IMR-90 (cell line): ENCODE measurements around the gene NOX1. TPM values are rescaled to one million over a fixed set of nuclear protein-coding genes. Genes with fewer than 3 reads are reported as not detected.

Experiments used
- ATAC-seq: fragments of 200-7000 bp; cut with Tn5 transposase; 2 replicates; pipeline ENCODE4 v1.9.1; 2020; ENCODE audit warnings: low read depth, mild to moderate bottlenecking, moderate library complexity
- BruUV-seq: library from RNA; stranded (reverse); fragments of 400-500 nt; replicated peaks from 2 replicates; lab custom pipeline; 2021; lab: Mats Ljungman, UMichigan
- CTCF ChIA-PET: fragments of 300-600 bp; formaldehyde crosslinking; extraction: SDS; loops from one replicate; lab custom pipeline; 2021; ENCODE audit warnings: antibody characterized with exemption; lab: Yijun Ruan, JAX
- POLR2A ChIA-PET: fragments of 300-600 bp; sonication (Branson Sonifier 250); formaldehyde crosslinking; loops from one replicate; lab custom pipeline; 2022; ENCODE audit warnings: antibody characterized with exemption; ENCODE audit not compliant: unreplicated experiment; lab: Charles Lee
- DNase-seq: peaks from one replicate; pipeline ENCODE4 v3.0.0; 2013
- H2AFZ ChIP-seq: replicated peaks from 2 replicates; pipeline ENCODE3; 2013; ENCODE audit warnings: low read length, mild to moderate bottlenecking; ENCODE audit not compliant: poor library complexity
- H2AK5ac ChIP-seq: 2 replicates; pipeline ENCODE4 v1.6.1; 2013; ENCODE audit warnings: low read depth, low read length, inconsistent platforms
- H2AK9ac ChIP-seq: replicated peaks from 2 replicates; pipeline ENCODE3; 2013; ENCODE audit warnings: mild to moderate bottlenecking, low read depth, low read length, moderate library complexity; ENCODE audit not compliant: poor library complexity
- H2BK120ac ChIP-seq: 2 replicates; pipeline ENCODE4 v1.6.1; 2013; ENCODE audit warnings: low read depth, low read length, inconsistent platforms
- H2BK15ac ChIP-seq: 3 replicates; pipeline ENCODE4 v1.6.1; 2013; ENCODE audit warnings: low read depth, low read length, inconsistent platforms
- H2BK20ac ChIP-seq: 2 replicates; pipeline ENCODE4 v1.6.1; 2013; ENCODE audit warnings: low read depth, mild to moderate bottlenecking, inconsistent platforms, low read length, moderate library complexity
- H2BK5ac ChIP-seq: 2 replicates; pipeline ENCODE4 v1.6.1; 2013; ENCODE audit warnings: mild to moderate bottlenecking, low read depth, low read length, inconsistent platforms; ENCODE audit not compliant: poor library complexity, severe bottlenecking
- H3K14ac ChIP-seq: replicated peaks from 2 replicates; pipeline ENCODE4 v1.6.1; 2013; ENCODE audit warnings: low read depth, low read length, inconsistent platforms
- H3K18ac ChIP-seq: 2 replicates; pipeline ENCODE4 v1.6.1; 2013; ENCODE audit warnings: low read depth, low read length, control low read depth
- H3K23ac ChIP-seq: 2 replicates; pipeline ENCODE4 v1.6.1; 2013; ENCODE audit warnings: low read depth, low read length, inconsistent platforms
- H3K27ac ChIP-seq: 2 replicates; pipeline ENCODE4 v1.5.1; 2013; ENCODE audit warnings: mild to moderate bottlenecking, control low read depth, low read length; ENCODE audit not compliant: insufficient read depth
- H3K27me3 ChIP-seq: 2 replicates; pipeline ENCODE4 v1.6.1; 2013; ENCODE audit warnings: low read length; ENCODE audit not compliant: control insufficient read depth, insufficient read depth
- H3K36me3 ChIP-seq: 2 replicates; pipeline ENCODE4 v1.6.1; 2013; ENCODE audit warnings: low read length, mixed read lengths; ENCODE audit not compliant: control insufficient read depth, insufficient read depth
- H3K4ac ChIP-seq: 2 replicates; pipeline ENCODE4 v1.6.1; 2013; ENCODE audit warnings: low read depth, low read length, inconsistent platforms
- H3K4me1 ChIP-seq: 2 replicates; pipeline ENCODE4 v1.6.1; 2013; ENCODE audit warnings: low read length, mixed read lengths; ENCODE audit not compliant: control insufficient read depth, insufficient read depth
- H3K4me2 ChIP-seq: 2 replicates; pipeline ENCODE4 v1.6.1; 2013; ENCODE audit warnings: low read depth, mild to moderate bottlenecking, control low read depth, low read length, moderate library complexity
- H3K4me3 ChIP-seq: 2 replicates; pipeline ENCODE4 v1.5.1; 2013; ENCODE audit warnings: low read depth, mild to moderate bottlenecking, control low read depth, low read length, moderate library complexity; ENCODE audit not compliant: insufficient read depth
- H3K56ac ChIP-seq: 2 replicates; pipeline ENCODE4 v1.6.1; 2013; ENCODE audit warnings: low read length, inconsistent platforms; ENCODE audit not compliant: insufficient read depth; ENCODE audit errors: extremely low read depth
- H3K79me1 ChIP-seq, 2 experiments: 2 replicates each; pipeline ENCODE4 v1.6.1; 2013; ENCODE audit warnings: low read length in 2 of 2, inconsistent platforms in 1 of 2, low read depth in 1 of 2
- H3K9ac ChIP-seq: 2 replicates; pipeline ENCODE4 v1.6.1; 2013; ENCODE audit warnings: low read depth, low read length, control low read depth
- H3K9me1 ChIP-seq: 2 replicates; pipeline ENCODE4 v1.6.1; 2013; ENCODE audit warnings: low read length, inconsistent platforms; ENCODE audit not compliant: insufficient read depth
- H3K9me3 ChIP-seq: 2 replicates; pipeline ENCODE4 v1.6.1; 2013; ENCODE audit warnings: low read length; ENCODE audit not compliant: control insufficient read depth, insufficient read depth
- H4K20me1 ChIP-seq: 2 replicates; pipeline ENCODE4 v1.6.1; 2013; ENCODE audit warnings: low read length, inconsistent platforms; ENCODE audit not compliant: insufficient read depth
- H4K5ac ChIP-seq: 2 replicates; pipeline ENCODE4 v1.6.1; 2013; ENCODE audit warnings: mild to moderate bottlenecking, low read depth, low read length, control low read depth
- H4K8ac ChIP-seq, 2 experiments: 2 replicates each; pipeline ENCODE4 v1.6.1; 2013; ENCODE audit warnings: low read depth in 2 of 2, low read length in 2 of 2, control low read depth in 1 of 2, inconsistent platforms in 1 of 2
- H4K91ac ChIP-seq: 2 replicates; pipeline ENCODE4 v1.6.1; 2013; ENCODE audit warnings: low read depth, low read length, inconsistent platforms; ENCODE audit not compliant: insufficient read depth
- BHLHE40 ChIP-seq: fragments of 150-350 bp; IDR thresholded peaks from 2 replicates; pipeline ENCODE4 v1.6.1; 2016; ENCODE audit warnings: mild to moderate bottlenecking, low read depth, low read length
- CHD1 ChIP-seq: IDR thresholded peaks from 2 replicates; pipeline ENCODE4 v1.6.1; 2012; ENCODE audit warnings: low read depth, low read length, improper control_type of control experiment
- MAZ ChIP-seq: IDR thresholded peaks from 2 replicates; pipeline ENCODE4 v1.6.1; 2012; ENCODE audit warnings: low read depth, mild to moderate bottlenecking, low read length, improper control_type of control experiment, moderate library complexity, borderline replicate concordance
- MXI1 ChIP-seq: IDR thresholded peaks from 2 replicates; pipeline ENCODE4 v1.6.1; 2012; ENCODE audit warnings: low read depth, mild to moderate bottlenecking, low read length, moderate library complexity, borderline replicate concordance
- RAD21 ChIP-seq: IDR thresholded peaks from 2 replicates; pipeline ENCODE4 v1.6.1; 2012; ENCODE audit warnings: low read length, improper control_type of control experiment
- RCOR1 ChIP-seq: IDR thresholded peaks from 2 replicates; pipeline ENCODE4 v1.6.1; 2012; ENCODE audit warnings: mild to moderate bottlenecking, low read length, improper control_type of control experiment; ENCODE audit not compliant: insufficient replicate concordance
- SMC3 ChIP-seq: fragments of 150-350 bp; IDR thresholded peaks from 2 replicates; pipeline ENCODE4 v1.6.1; 2016; ENCODE audit warnings: low read depth, mild to moderate bottlenecking, antibody characterized with exemption, low read length, moderate library complexity
- WGBS, 2 experiments: methylation state at CpG; one replicate each; pipeline versions ENCODE4 v1.1.5 to v1.1.7; 2013; ENCODE audit warnings: missing lambda C conversion rate in 2 of 2; ENCODE audit not compliant: insufficient read length in 1 of 2; ENCODE audit errors: extremely low coverage in 2 of 2; 5-methylcytosine and 5-hydroxymethylcytosine counted together
- dilution Hi-C: fragments of 300-500 bp; cut with HindIII; formaldehyde crosslinking; loops from one replicate; pipeline ENCODE4 v1.14.3; 2018; ENCODE audit warnings: low sequenced_read_pairs; ENCODE audit not compliant: unreplicated experiment
- in situ Hi-C: fragments of 300-500 bp; cut with MboI; formaldehyde crosslinking; loops from 3 replicates; pipeline ENCODE4 v1.14.3; 2019; ENCODE audit warnings: low sequenced_read_pairs, inconsistent platforms, mixed read lengths
- intact Hi-C: fragments of 100-400 bp; cut with micrococcal nuclease; formaldehyde crosslinking; loops from 2 replicates; pipeline ENCODE4 v1.10.0; 2022
- polyA plus RNA-seq, 3 experiments: library from polyadenylated mRNA; depleted of rRNA; stranded (reverse); fragments of >200 nt; gene quantifications; 2 replicates each; pipeline ENCODE4 v1.2.3, GENCODE V29; 2012; ENCODE audit warnings: low replicate concordance in 1 of 3
- total RNA-seq: library from RNA; depleted of rRNA; stranded (reverse); fragments of >200 nt; gene quantifications from 2 replicates; pipeline ENCODE4 v1.2.3, GENCODE V29; 2012
- TF ChIP-seq, protein P1 (sequence below): fragments of 150-350 bp; IDR thresholded peaks from 2 replicates; pipeline ENCODE4 v1.6.1; 2017; ENCODE audit warnings: mild to moderate bottlenecking, antibody characterized with exemption, low read length, low read depth

NOX1 gene
- total and polyA plus RNA-seq, 2 of the 4 experiments (the other 2 are of a cell fraction): not detected

DNA sequence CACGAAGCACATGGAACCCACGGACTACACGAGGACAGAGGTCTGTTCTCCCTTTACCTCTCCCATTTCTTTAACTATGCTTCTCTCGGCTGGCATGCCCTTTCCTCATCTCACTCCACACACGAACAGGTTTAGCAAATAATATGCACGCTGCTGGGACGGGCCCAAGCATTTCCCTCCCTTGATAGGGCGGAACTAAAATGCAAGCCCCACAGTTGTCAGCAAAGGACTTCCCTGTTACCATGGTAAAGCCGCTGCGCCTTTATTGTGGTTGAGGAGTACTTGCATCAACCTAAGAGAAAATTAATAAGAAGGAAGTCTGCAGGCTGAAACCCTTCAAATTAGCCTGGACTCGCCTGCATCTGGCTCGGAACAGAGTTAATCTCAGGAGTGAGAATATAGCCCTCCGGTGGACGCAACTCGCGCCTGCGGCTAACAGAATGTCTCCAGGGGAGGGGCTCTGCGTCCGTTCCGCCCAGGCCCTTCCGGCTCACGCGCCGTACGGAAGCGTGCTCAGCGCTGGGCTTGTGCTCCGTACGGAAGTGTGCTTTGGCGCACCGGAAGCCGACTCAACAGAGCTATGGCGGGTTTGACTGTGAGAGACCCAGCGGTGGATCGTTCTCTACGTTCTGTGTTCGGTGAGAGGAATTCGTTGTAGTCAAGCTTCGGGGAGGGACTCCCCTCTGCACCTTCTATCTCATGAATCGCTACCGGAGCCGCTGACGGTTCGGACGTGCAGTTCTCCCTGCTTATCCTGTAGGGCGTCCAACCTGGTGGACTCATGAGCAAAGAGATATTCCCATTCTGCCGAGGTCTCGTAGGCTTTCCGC lies 54.1 kb downstream of the NOX1 start, which contains the start of gene CSTF2:
CSTF2 (plus strand) TSS at position 555 of the 830 bp plus-strand sequence; CDS start at position 581, 26 bp downstream.
- H3K9me1 ChIP-seq: no peaks in the 10 kb centered on the region
- H4K91ac ChIP-seq: peak within 1 kb of the TSS; percentile 26
- H2AK5ac ChIP-seq: no peak within 1 kb of the TSS
- H2AK9ac ChIP-seq: no peak within 1 kb of the TSS
- no peak within 1 kb of the TSS for H2BK120ac ChIP-seq
- H3K4me1 ChIP-seq: no peaks in the 10 kb centered on the region
- CTCF ChIA-PET: no interaction called here
- H2BK5ac ChIP-seq: no peak within 1 kb of the TSS
- no peak within 1 kb of the TSS; the same call in 2 of the 3 replicates for H2BK15ac ChIP-seq
- H3K4me2 ChIP-seq: peak within 1 kb of the TSS; percentile 92
- BruUV-seq: no TSS peak
- peak within 1 kb of the TSS; percentile 46; the same call in 1 of the 2 replicates for H3K23ac ChIP-seq
- H4K5ac ChIP-seq: peak within 1 kb of the TSS; percentile 70; the same call in 1 of the 2 replicates
- H3K27me3 ChIP-seq: peaks cover 4% of the 10 kb centered on the region; the same call in 1 of the 2 replicates
- intact Hi-C loops (loop anchor here (1.0 kb wide), 1 partner anchor 135 kb away; no protein-coding TSS in a partner anchor), in situ Hi-C loops (no loop called here), dilution Hi-C loops (no loop called here)
- DNase-seq (peak; percentile 79), ATAC-seq (peak; percentile 100)
- H4K20me1 ChIP-seq: no peaks in the 10 kb centered on the region
- peaks cover 4 to 5% of the 10 kb centered on the region in 2 experiments; a peak in 2 of 4 replicates for H3K79me1 ChIP-seq
- H2AFZ ChIP-seq: peak within 1 kb of the TSS; percentile 86
- POLR2A ChIA-PET: no interaction called here
- peak within 1 kb of the TSS; percentile 51 for H3K4ac ChIP-seq
- H3K56ac ChIP-seq: peak within 1 kb of the TSS; percentile 59
- H3K9me3 ChIP-seq: no peaks in the 10 kb centered on the region
- peak within 1 kb of the TSS; percentile 85 for H3K9ac ChIP-seq
- TF ChIP-seq MXI1 (peak; percentile 85; the same call in 1 of the 2 replicates), RCOR1 (no peak), BHLHE40 (peak; percentile 74), CHD1 (no peak), MAZ (peak; percentile 38; the same call in 1 of the 2 replicates), SMC3 (peak; percentile 28; the same call in 1 of the 2 replicates), RAD21 (0 out of 2 replicates have a peak, but pooled peaks have one; percentile 1)
- TF ChIP-seq, protein P1, sequence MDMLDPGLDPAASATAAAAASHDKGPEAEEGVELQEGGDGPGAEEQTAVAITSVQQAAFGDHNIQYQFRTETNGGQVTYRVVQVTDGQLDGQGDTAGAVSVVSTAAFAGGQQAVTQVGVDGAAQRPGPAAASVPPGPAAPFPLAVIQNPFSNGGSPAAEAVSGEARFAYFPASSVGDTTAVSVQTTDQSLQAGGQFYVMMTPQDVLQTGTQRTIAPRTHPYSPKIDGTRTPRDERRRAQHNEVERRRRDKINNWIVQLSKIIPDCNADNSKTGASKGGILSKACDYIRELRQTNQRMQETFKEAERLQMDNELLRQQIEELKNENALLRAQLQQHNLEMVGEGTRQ: 0 out of 2 replicates have a peak, but pooled peaks have one; percentile 31
- peak within 1 kb of the TSS; percentile 59 for H3K27ac ChIP-seq
- H3K4me3 ChIP-seq: peak within 1 kb of the TSS; percentile 95
- peaks cover 6% of the 10 kb centered on the region for H3K36me3 ChIP-seq
- H2BK20ac ChIP-seq: no peak within 1 kb of the TSS
- 35% methylated on average over 15 of the region's 49 CpGs; no CpG with 5 or more reads in 1 of the 2 experiments for WGBS, 2 experiments
- no peak within 1 kb of the TSS for H3K18ac ChIP-seq
- peak within 1 kb of the TSS; percentile 54 for H3K14ac ChIP-seq
- peak within 1 kb of the TSS; percentile 65 to 91 for H4K8ac ChIP-seq
